Measurements from ENCODE around the gene RXRB.
"Not testable (repeated sequence)": the region's sequence is repeated elsewhere in the genome, so short reads cannot be mapped to it uniquely, and the experiment has no call there.

The RXRB gene

DNA sequence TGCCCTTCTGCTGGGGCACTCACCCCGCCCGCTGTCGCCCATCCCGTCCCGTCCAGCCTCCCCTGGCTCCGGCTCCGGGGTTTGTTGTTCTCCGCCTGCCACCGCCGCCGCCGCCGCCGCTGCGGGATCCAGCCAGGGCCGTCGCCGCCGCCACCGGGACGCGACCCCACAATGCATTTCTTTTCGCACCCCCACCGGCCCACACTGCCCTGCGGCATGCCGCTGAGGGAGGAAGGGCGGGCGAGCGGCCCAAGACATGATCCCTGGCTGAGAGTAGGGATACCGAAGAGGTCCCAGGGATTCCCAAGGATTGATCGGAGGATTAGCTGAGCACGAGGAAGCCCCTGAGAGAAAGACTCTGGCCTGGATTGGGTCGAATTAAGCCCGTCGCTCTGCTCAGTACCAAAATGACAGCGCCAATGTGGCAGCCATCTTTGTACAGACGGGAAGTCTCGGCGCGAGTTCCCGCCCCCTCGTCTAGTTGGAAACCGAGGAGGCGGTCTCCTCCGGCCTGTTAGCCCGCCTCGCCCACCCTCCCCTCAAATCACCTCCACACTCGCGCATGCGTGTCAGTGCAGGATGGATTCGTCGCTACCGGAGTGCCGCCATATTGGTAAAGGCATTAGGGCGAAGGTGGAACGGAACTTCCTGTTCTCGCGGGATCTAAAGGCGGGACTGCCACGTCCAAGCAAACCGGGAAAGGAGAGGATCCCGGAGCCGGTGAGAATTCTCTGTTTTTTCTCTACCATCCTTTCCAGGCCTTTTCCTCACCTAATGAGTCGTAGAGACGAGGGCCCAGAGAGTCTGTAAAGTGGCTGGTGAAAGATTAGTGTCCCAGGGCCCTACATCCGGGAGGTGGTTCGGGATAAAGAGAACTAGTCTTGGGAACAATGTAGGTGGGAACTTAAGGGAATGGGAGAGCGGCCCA lies at the start of gene RXRB, which contains the start of gene SLC39A7:
Gene RXRB, minus strand, starts transcription at position 447 of the 928 bp plus-strand sequence. Its CDS starts 189 bp downstream, at position 258.
Gene SLC39A7, plus strand, starts transcription at position 649 of the 928 bp plus-strand sequence. CDS start 379 bp downstream, outside the sequence.
- DNase-seq (ENCODE audit: low read depth in 3 of 3): peak; percentile 98 to 99 (median 99)

DNA sequence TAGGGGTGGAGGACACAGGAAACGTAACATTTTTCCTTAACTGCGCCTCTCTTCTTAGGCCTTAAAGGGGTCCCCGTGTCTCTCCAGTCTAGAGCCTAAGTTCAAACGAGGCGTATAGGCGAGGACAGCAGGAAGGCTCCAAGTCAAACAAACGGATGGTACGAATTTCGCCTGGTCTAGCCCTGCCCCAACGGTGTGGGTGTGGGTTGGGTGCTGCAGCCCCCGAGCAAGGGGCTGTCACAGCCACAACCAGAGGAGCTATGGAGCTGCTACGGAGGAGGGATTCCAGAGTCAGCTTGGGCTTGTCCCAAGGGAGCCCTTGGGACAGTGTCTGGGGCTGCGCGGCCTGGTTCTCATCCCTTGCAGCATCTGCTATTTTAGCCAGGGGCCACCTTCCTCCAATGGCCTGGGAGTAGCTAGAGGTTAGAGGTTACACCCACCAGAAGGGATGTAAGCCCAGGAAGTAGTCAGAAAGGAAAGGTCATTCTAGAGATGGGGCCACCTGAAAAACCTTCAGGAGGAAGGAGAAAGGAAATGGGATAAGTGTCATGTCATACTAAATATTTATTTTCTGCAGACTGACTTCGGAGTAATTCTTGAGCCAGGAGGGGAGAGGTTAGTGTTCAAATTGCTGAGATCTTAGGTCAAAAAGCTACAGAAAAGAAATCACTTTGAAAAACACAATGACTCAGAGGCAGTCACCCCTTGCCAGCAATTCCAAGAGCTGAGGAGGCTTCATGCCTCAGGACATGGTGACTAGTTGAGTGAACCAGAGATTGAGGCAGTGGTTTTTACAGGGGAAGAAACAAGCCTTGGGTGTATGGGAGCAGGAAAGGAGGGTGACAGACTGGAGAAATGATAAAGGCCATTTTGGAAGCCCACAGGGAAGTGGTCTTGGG lies 49.5 kb upstream of the RXRB start:
- DNase-seq (ENCODE audit: low read depth in 3 of 3): no peak

DNA sequence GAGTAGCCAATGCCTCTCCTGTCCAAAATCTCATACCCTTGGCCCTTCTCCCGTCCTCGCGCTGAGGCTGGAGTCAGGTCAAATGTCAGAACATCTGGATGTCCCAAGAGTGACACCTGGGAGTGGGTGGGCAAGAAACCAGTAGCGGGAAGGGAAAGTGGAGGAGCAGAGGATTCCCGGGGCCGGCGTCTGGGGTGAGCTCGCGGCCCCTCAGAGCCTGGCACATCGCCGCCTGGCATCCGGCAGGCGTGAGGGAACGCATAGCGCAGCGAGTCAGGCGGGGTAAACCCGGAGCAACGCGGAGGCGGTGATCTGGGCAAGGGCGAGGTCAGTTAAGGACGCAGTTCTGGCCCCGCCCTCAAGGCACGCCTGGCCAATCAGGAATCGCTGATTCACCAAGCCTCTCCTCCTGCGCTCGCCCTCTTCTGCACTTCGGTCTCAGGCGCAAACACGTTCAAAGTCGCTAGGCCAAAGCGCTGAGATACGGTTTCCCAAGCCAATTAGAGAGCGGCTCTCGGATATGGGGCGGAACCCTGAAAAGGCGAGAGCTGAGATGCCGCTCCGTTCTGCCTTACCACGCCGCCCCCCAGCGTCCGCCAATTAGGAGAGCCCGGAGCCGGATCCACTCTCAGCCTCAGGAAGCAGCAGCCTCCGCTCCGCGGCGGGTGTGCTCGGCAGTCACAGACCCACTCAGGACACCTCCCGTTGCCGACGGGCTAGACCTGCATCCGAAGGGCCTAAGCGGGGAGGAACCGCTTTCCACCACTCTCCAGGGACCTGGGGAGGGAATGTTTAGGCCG lies 48.7 kb upstream of the RXRB start:
- peak; percentile 88 to 97 (median 92) for DNase-seq (ENCODE audit: low read depth in 3 of 3)

DNA sequence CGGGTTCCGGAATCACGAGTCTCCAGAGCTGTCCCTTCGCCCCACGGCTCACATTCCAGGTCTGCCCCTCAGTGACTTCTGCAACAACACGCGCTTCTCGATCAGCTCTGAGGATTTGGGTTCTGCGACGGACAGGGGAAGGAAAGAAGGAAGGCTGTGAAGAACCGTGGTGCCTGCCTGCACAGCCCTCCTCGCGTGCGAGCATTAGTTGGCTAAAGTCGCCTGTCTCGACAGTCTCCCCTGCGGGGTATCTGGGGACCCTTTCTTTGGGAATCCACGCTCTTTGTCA lies 48.1 kb upstream of the RXRB start:
- no peak for DNase-seq (ENCODE audit: low read depth in 3 of 3)

DNA sequence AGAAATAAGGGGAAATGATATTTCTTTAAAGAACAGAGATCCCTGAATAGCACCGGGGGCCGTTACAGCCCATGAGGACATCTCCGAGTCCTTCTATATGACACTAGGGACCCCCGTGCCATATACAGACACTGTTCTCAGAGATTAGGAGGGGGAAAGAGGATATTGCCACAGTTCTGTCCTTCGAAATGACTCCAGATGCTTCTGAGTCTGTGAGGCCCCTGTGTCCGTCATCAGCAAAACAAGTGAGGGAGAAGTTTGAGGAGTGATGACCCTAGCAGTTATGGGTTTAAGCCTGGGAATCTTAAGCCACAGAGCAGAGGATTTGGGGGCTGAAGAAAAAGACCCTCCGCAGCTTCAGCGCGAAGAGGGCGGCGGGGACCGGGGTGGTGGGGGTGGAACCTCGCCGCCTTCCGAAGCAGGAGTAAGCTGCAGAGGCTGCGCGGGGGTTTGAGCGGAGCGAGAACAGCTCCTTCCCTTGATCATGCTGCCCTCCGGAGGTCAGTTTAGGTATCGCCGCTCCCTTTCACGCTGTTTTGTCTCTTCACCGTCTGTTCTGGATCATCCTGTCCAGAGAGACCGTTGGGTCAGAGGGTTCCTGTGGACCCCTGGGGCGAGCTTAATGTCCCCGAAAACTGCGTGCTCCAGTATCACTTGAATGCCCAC lies 47.6 kb upstream of the RXRB start:
- DNase-seq (ENCODE audit: low read depth in 3 of 3): peak; percentile 83 to 93 (median 85)

DNA sequence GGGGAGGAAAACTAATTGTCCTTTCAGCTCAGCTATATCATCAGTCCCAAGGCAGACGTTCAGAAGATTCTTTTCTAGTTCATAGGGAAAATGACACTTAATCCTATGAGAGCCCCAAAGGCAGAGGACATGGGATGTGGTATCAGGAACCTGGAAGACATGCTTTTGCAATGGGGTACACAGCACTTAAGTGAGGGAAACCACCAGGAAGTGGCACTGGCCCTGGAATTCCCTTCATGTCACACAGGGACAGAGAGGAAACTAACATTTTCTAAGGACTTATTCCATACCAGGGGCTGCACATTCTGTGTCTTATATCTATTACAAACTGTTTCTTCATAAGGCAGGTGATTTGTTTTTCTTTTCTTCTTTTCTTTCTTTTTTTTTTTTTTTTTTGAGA lies 43.0 kb upstream of the RXRB start:
- DNase-seq (ENCODE audit: low read depth in 3 of 3): no peak

DNA sequence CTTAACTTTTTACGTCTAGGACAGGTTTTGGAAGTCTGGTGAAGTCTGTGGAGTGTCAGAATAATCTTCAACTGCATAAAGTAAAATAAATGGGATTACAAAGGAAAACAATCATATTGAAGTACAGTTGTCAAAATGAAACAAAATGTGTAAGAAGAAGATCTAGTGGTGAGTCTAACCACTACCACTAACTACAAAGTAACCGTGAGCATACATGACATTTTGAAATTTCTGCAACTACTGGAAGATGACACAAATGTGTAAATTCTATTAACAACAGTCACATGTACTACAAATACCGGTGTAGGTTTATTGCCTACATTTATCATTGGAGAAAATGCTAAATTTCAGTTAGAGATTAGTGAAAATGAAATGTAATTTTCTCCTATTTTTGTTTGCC lies 41.5 kb upstream of the RXRB start:
- no peak for DNase-seq (ENCODE audit: low read depth in 3 of 3)

DNA sequence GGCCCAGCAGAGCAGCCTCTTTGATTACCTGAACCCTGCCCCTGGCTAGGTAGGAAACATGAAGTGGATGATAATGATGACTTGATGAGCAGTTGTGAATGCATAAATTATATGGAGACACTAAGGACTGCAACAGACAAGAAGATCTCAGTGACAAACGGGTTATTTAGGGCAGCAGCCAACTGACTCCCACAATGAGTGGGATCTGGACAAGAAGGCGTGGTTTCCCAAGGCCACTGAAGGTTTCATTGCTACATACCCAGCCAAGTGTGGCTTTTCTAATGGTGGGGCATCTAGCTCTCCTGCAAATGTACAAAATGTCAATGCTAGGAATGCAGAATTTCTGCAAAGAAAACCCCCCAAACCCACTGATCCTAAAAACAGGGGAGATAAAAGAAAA lies 37.3 kb upstream of the RXRB start:
- DNase-seq (ENCODE audit: low read depth in 3 of 3): no peak

DNA sequence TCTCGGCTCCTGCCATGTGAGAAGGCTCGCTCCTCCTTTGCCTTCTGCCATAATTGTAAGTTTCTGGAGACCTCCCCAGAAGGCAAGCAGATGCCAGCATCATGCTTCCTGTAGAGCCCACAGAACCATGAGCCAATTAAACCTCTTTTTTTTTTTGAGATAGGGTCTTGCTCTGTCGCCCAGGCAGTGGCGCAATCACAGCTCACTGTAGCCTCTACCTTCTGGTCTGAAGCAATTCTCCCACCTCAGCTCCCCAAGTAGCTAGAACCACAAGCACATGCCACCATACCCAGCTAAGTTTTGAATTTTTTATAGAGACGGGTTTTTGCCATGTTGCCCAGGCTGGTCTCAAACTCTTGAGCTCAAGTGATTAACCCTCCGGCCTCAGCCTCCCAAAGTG lies 36.4 kb upstream of the RXRB start:
- DNase-seq (ENCODE audit: low read depth in 3 of 3): no peak

DNA sequence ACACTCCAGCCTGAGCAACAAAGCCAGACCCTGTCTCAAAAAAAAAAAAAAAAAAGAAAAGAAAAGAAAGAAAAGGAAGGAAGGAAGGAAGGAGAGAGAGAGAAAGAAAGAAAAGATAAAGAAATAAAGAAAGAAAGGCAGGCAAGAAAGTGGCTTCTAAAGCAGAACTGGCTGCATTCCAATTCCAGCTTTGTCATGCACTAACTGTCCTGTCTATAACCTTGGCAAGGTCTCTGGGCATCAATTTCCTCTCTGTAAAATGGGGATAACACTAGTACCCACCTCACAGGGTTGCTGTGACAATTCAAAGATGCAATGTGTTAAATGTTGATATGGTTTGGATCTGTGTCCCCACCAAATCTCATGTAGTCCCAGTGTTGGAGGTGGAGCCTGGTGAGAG lies 35.9 kb upstream of the RXRB start:
- no peak for DNase-seq (ENCODE audit: low read depth in 3 of 3)

DNA sequence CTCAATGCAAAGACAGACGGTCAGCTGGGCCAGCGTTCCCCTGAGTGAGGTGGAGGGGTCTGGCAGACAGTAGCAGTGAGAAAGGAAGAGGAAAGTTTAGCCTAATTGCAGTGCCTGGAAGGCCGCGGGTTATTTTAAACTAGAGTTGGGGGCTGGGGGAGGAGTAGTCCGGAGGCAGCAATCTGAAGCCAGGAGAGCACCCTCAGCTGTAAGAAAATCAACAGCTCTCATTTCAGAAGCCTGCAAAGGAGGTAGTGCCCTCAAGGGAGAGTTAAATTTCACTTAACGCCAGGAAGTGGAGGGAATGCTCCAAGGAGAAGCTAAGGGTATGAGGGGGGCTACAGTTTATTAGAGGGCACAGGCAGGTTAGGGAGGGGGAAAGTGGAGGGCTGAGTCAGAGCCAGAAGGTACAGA lies 34.8 kb upstream of the RXRB start:
- no peak for DNase-seq (ENCODE audit: low read depth in 3 of 3)

DNA sequence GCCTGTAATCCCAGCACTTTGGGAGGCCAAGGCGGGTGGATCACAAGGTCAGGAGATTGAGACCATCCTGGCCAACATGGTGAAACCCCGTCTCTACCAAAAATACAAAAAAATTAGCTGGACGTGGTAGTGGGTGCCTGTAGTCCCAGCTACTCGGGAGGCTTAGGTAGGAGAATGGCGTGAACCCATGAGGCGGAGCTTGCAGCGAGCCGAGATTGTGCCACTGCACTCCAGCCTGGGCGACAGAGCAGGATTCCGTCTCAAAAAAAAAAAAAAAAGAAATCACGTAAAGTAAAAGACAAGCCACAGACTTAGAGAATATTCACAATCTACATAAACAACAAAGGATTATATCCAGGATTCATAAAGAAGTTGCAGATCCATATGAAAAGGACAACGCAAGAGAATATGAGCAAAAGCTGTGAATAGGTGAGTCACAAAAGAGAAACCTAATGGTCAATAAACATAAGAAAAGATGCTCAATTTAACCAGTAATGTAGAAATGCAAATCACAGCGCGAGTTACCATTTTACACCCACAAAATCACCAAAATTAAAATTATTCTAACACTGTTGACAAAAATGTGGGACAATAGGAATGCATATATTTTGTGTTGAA lies 26.1 kb upstream of the RXRB start:
- not testable (repeated sequence) for DNase-seq (ENCODE audit: low read depth in 3 of 3)

DNA sequence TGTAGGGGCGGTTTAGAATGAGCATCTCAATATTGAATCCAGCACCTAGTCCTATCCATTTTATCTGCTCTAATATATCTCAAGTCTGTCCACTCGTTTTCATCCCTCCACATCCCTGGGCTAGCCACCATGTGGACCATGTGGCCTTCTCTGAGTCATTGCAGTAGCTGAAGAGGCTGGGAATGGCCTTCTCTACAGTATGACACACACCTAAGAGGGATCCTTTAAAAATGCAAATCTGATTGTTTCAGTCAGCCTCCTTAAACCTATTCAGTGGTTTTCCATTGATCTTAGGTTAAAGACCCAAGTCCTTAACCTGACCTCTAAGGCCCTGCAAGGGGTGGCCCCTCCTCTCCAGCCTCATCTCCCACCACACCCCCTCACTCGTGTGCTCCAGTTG lies 17.2 kb upstream of the RXRB start:
- DNase-seq (ENCODE audit: low read depth in 3 of 3): no peak

DNA sequence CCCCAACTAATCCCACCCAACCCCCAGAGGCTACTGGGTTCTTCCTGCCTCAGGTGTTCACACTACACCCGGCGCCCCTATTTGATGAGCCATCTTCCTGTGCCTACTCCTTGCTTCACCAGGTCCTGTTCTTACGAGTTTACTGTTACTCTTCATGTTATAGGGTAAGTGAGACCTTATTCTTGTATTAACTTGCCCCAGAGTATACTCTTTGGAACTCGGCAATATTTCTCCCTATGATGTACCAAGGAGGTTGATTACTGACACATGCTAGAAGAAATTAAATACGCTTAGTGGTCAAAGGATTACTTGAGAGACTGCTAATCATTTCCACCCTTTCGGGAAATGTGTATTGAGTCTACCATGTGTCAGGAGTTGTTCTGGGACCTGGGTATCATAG lies 16.8 kb upstream of the RXRB start:
- DNase-seq (ENCODE audit: low read depth in 3 of 3): no peak

DNA sequence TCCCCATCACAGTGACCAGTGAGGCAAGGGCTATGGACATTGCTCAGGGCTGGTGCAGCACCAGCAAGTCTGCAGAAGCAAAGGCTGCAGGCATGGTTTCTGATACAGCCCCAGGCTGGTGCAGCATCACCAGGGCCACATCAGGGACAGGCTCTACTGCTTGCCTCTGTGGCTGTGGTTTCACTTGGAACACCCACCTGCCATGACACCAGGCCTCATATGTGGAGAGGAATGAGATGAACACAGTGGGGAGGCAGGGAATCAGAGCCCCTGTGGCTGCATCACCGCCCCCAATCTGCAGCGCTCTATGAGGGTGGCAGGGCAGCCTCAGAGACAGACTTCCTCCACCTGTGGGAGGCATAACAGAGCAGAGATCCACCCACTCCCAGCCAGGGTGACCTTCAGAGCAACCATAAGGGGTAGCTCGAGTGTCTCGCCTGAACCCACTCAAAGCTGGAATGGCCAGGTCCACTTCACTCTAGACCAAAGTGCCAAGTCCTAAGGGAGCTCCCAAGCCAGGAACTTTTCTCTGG lies 15.7 kb upstream of the RXRB start:
- no peak for DNase-seq (ENCODE audit: low read depth in 3 of 3)

DNA sequence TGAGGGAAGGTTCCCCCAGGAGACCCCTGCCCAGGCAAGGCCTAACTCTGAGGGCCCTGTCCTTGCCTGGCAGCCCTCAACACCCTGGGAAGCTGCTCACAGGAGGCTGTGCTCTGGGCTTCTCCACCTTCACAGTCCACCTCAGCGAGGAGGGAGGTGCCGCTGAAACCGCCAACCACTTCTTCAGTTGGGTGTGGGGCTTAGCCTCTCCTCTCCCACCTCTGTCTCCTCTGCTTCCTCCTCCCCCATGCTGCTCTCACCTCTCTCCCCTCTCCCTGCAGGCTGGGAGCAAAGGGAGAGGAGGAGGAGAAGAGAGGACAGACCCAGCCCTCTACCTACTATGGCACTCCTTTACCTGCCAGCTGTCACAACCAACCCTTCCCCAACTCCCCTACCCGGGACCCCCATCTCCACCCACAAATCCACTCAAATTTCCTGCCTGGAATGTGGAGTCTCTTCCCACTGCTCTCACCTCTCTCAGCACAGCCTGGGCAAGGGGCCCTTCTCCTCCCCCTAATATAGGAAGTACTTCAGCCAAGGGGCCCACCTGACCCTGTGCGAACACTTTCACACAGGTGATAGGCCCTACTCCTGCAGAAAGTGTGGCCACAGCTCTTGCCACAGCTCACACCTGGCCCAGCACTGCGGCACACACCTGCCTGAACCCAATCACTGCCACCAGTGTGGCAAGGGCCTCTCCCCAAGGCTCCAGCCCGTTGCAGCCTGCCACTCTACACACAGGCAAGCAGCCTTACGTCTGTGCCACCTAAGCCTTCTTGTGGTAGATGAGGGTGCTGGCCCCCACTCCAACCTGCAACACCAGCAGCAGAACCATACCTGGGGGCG lies 15.0 kb upstream of the RXRB start:
- no peak for DNase-seq (ENCODE audit: low read depth in 3 of 3)

DNA sequence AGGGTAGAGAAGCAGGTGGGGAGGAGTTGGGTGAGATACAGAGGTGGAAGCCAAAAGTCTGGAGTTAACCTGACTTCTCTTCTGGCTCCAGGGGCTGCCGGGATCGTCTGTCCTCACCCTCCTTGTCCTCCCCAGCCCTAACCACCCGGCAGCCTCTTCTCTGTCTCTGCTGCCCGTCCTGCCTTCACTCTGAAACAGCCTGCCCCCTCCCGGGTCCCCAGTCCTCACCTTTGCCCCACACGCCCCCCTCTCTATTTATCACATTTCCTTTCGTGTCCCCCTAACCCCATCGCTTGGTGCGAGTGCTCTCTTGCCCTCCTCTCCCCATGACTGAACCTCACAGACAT lies 13.5 kb upstream of the RXRB start:
- DNase-seq (ENCODE audit: low read depth in 3 of 3): no peak

DNA sequence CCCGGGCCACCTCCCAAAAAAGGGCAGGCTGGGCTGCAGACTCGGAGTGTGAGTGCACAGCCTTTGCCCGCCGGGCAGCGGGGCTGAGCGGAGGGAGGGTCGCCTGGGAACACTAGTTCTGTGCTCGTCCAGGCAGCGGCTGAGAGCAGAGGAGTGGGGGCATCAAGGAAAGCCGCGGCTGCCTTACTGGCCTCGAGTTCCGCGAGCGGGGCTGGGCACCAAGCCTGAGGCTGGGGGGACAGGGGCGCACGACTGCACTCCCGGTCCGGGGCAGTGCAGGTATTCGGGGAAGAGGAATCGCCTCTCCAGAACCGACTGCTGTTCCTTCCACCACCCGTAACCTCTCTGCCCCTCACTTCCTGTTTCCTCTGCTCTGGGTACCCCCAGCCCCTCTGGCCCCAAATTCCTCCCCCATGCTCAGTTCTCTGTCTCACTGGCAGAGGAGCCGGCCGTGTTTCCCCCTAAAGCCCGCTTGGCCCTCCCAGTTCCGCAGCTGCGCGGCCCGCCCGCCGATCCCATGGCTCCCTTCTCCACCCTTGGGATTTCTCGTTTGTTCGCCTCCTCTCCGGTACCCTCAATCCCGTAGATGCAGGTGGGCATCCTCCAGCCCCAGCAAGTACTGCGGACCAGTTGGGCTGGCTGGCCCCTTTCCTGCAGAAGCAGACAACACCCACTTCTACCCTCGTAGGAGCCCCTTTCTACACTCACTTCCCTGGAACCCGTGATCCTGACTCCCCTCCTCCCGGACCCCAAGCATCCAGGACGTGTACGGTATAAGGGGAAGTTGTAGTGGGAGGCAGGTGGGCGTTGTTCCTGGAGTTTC lies 12.9 kb upstream of the RXRB start:
- DNase-seq (ENCODE audit: low read depth in 3 of 3): no peak

DNA sequence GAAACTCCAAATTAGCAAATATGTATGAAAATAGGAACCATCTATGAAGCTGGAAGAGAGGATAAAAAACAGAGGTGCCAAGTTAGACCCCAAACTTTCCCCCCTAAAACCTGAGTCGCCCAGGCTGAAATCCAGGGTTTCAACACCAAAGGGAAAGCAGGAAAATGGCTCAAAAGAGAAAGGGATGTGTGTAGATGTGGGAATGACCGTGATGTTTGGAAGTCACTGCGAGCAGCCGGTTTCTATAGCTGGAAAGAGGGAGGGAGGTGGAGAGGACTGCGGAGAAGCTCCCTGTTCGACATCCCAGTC lies 12.3 kb upstream of the RXRB start:
- no peak for DNase-seq (ENCODE audit: low read depth in 3 of 3)
